B cell (primary cell): ENCODE measurements around the gene FN3K.

ENCODE experiments used
- EZH2 ChIP-seq: IDR thresholded peaks from 2 replicates; pipeline ENCODE4 v1.6.1; 2012; ENCODE audit warnings: borderline replicate concordance, low read depth, mild to moderate bottlenecking, moderate library complexity, low read length; ENCODE audit not compliant: insufficient read depth, poor library complexity, severe bottlenecking
- TF ChIP-seq, protein P1 (sequence below): fragments of 200-600 bp; IDR thresholded peaks from one replicate; pipeline ENCODE4 v1.8.0; 2022; ENCODE audit warnings: antibody characterized with exemption, mild to moderate bottlenecking

DNA sequence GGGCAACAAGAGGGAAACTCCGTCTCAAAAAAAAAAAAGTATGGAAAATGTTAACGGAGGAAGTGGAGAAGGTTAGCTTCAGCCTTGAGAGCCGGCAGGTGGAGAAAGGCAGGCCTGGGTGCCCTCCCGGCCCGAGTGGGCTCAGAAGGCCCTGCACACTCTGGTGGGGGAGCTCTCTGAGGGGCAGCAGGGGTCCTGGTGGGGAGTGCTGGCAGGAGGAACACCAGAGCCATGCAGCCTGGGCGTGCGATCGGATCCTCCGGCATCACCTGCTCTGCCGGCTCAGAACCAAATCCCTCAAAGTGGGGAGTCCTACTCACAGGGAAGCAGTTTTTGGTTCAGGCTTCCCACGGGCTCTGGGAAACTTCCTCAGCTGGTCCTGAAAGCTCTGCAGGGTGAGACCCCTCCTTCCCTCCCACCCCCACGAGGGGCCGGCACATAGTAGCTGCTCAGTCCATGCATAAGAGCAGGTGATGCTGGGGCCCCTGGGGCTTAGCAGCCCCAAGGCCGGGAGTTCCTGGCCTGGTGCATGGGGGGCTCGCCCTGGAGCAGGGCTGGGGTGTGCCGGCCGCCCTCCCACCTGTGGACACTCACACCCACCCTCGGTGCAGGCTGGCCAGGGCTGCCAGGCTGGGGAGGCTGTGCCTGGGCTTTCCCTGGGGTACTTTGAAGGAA is 1.2 kb downstream of the FN3K start:
- TF ChIP-seq, protein P1, sequence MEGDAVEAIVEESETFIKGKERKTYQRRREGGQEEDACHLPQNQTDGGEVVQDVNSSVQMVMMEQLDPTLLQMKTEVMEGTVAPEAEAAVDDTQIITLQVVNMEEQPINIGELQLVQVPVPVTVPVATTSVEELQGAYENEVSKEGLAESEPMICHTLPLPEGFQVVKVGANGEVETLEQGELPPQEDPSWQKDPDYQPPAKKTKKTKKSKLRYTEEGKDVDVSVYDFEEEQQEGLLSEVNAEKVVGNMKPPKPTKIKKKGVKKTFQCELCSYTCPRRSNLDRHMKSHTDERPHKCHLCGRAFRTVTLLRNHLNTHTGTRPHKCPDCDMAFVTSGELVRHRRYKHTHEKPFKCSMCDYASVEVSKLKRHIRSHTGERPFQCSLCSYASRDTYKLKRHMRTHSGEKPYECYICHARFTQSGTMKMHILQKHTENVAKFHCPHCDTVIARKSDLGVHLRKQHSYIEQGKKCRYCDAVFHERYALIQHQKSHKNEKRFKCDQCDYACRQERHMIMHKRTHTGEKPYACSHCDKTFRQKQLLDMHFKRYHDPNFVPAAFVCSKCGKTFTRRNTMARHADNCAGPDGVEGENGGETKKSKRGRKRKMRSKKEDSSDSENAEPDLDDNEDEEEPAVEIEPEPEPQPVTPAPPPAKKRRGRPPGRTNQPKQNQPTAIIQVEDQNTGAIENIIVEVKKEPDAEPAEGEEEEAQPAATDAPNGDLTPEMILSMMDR: no peak
- no peak for TF ChIP-seq EZH2
